Measurements from ENCODE around the gene TYK2.

DNA sequence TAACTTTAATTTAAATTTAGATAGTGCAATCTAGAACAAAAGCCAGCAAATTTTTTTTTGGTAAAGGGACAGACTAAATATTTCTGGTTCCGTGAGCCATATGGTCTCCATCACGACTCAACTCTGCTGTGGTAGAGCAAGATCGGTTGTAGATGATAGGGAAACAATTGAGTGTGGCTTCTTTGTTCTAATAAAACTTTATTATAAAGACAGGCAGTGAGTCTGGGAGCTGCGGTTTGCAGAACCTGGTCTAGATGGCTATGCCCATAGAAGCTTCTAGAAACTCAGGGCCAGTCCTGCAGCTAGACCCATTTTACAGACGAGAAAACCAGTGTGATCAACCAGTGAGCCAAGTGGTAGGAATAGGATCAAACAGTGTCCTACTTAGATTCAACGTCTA lies 11.7 kb upstream of the TYK2 start:
- TF ChIP-seq, protein P1, sequence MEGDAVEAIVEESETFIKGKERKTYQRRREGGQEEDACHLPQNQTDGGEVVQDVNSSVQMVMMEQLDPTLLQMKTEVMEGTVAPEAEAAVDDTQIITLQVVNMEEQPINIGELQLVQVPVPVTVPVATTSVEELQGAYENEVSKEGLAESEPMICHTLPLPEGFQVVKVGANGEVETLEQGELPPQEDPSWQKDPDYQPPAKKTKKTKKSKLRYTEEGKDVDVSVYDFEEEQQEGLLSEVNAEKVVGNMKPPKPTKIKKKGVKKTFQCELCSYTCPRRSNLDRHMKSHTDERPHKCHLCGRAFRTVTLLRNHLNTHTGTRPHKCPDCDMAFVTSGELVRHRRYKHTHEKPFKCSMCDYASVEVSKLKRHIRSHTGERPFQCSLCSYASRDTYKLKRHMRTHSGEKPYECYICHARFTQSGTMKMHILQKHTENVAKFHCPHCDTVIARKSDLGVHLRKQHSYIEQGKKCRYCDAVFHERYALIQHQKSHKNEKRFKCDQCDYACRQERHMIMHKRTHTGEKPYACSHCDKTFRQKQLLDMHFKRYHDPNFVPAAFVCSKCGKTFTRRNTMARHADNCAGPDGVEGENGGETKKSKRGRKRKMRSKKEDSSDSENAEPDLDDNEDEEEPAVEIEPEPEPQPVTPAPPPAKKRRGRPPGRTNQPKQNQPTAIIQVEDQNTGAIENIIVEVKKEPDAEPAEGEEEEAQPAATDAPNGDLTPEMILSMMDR (IDR thresholded peaks at IDR 0.05), result no peak
- TF ChIP-seq EP300 (IDR thresholded peaks at IDR 0.05), result no peak
